Measurements from ENCODE around the gene GMFB. TPM values are rescaled to one million over a fixed set of nuclear protein-coding genes. Genes with fewer than 3 reads are reported as not detected.
"Not testable (repeated sequence)": the region's sequence is repeated elsewhere in the genome, so short reads cannot be mapped to it uniquely, and the experiment has no call there.

GMFB gene
- total and polyA plus RNA-seq, 2 experiments from 2014 or later: 56.5 to 88.3 TPM

DNA sequence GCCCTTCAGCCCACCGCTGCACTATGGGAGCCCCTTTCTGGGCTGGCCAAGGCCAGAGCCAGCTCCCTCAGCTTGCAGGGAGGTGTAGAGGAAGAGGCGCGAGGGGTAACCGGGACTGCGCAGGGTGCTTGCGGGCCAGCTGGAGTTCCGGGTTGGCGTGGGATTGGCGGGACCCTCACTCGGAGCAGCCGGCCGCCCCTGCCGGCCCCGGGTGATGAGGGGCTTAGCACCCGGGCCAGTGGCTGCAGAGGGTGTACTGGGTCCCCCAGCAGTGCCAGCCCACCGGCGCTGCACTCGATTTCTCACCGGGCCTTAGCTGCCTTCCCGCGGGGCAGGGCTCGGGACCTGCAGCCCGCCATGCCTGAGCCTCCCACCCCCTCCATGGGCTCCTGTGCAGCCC, 45.8 kb downstream of the GMFB start:
- not testable (repeated sequence) for H3K36me3 ChIP-seq (ENCODE audit: insufficient read depth); H3K9me2 ChIP-seq (ENCODE audit: insufficient read depth); H3K27ac Mint-ChIP-seq; ATAC-seq; H2AFZ ChIP-seq; H3K27me3 Mint-ChIP-seq (ENCODE audit: insufficient read depth, low read depth, poor library complexity); DNase-seq (ENCODE audit: low spot score); H3K9me3 Mint-ChIP-seq; H3K4me2 ChIP-seq; H3K4me3 Mint-ChIP-seq; H3K4me3 ChIP-seq; H4K20me1 ChIP-seq (replicated peaks; ENCODE audit: insufficient read depth); H3F3A ChIP-seq (replicated peaks; ENCODE audit: low read depth); H3K27me3 ChIP-seq (ENCODE audit: insufficient read depth); H3K27ac ChIP-seq (ENCODE audit: low read depth)
- Histone ChIP-seq H3K4me1 (ENCODE audit: insufficient read depth) (peaks cover 19% of the 10 kb centered on the region), H3K79me2 (replicated peaks; ENCODE audit: insufficient read depth) (peaks cover 27% of the 10 kb centered on the region)
- Mint-ChIP-seq H3K36me3 (ENCODE audit: low read depth) (peaks cover 15% of the 10 kb centered on the region; the same call in 2 of the 3 replicates), H3K4me1 (peaks cover 23% of the 10 kb centered on the region)

- peaks cover 8% of the 10 kb centered on the region for H3K27me3 Mint-ChIP-seq (ENCODE audit: insufficient read depth, low read depth, poor library complexity)
Measured at GRCh38 chr14:54440873-54441868, 47.6 kb downstream of the GMFB start, which contains the start of gene CNIH1. CNIH1 (minus strand) TSS chr14:54441374; CDS start chr14:54441327, 47 bp downstream.

GRCh38 chr14:54440476-54440872, 48.3 kb downstream of the GMFB start:
- Mint-ChIP-seq H3K4me1 (peaks cover 39% of the 10 kb centered on the region), H3K27me3 (ENCODE audit: insufficient read depth, low read depth, poor library complexity) (peaks cover 8% of the 10 kb centered on the region), H3K27ac (peak overlapping the region; percentile 95), H3K9me3 (no peaks in the 10 kb centered on the region), H3K4me3 (peak overlapping the region; percentile 94), H3K36me3 (ENCODE audit: low read depth) (peaks cover 20% of the 10 kb centered on the region; the same call in 2 of the 3 replicates)
- H3K4me2 ChIP-seq: peak overlapping the region; percentile 93
- no peak for ATAC-seq
- no peaks in the 10 kb centered on the region for H3K36me3 ChIP-seq (ENCODE audit: insufficient read depth)
- no peaks in the 10 kb centered on the region for H3K9me2 ChIP-seq (ENCODE audit: insufficient read depth)
- DNase-seq (ENCODE audit: low spot score): no peak
- H3K4me3 ChIP-seq: peak overlapping the region; percentile 92
- H3K27ac ChIP-seq (ENCODE audit: low read depth): peak overlapping the region; percentile 97
- no peaks in the 10 kb centered on the region for H3K27me3 ChIP-seq (ENCODE audit: insufficient read depth)
- H3K79me2 ChIP-seq (replicated peaks; ENCODE audit: insufficient read depth): peaks cover 52% of the 10 kb centered on the region
- H4K20me1 ChIP-seq (replicated peaks; ENCODE audit: insufficient read depth): peaks cover under 1% of the 10 kb centered on the region; the same call in 1 of the 2 replicates
- H2AFZ ChIP-seq: no peak overlapping the region
- 0 out of 2 replicates have a peak, but pooled peaks cover 4% of the 10 kb centered on the region for H3F3A ChIP-seq (replicated peaks; ENCODE audit: low read depth)
- H3K4me1 ChIP-seq (ENCODE audit: insufficient read depth): peaks cover 26% of the 10 kb centered on the region
- TF ChIP-seq REST (IDR thresholded peaks at IDR 0.05; ENCODE audit: unreplicated experiment) (no peak), ETS1 (IDR thresholded peaks at IDR 0.05) (no peak), STAT1 (IDR thresholded peaks at IDR 0.05; ENCODE audit: unreplicated experiment) (no peak)
- TF ChIP-seq, protein P1, sequence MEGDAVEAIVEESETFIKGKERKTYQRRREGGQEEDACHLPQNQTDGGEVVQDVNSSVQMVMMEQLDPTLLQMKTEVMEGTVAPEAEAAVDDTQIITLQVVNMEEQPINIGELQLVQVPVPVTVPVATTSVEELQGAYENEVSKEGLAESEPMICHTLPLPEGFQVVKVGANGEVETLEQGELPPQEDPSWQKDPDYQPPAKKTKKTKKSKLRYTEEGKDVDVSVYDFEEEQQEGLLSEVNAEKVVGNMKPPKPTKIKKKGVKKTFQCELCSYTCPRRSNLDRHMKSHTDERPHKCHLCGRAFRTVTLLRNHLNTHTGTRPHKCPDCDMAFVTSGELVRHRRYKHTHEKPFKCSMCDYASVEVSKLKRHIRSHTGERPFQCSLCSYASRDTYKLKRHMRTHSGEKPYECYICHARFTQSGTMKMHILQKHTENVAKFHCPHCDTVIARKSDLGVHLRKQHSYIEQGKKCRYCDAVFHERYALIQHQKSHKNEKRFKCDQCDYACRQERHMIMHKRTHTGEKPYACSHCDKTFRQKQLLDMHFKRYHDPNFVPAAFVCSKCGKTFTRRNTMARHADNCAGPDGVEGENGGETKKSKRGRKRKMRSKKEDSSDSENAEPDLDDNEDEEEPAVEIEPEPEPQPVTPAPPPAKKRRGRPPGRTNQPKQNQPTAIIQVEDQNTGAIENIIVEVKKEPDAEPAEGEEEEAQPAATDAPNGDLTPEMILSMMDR (conservative IDR thresholded peaks at IDR 0.05; ENCODE audit: low read depth in 2 of 2): no peak

More at GRCh38 chr14:54440873-54441868, 47.6 kb downstream of the GMFB start, which contains the start of gene CNIH1:
- H2AFZ ChIP-seq: peak within 1 kb of the TSS; percentile 54
- H3K4me3 Mint-ChIP-seq: peak within 1 kb of the TSS; percentile 94
- H3F3A ChIP-seq (replicated peaks; ENCODE audit: low read depth): 0 out of 2 replicates have a peak, but pooled peaks cover 4% of the 10 kb centered on the region
- no peaks in the 10 kb centered on the region for H4K20me1 ChIP-seq (replicated peaks; ENCODE audit: insufficient read depth)
- peak within 1 kb of the TSS; percentile 93 for H3K4me2 ChIP-seq
- H3K79me2 ChIP-seq (replicated peaks; ENCODE audit: insufficient read depth): peaks cover 45% of the 10 kb centered on the region
- H3K36me3 Mint-ChIP-seq (ENCODE audit: low read depth): peaks cover 15% of the 10 kb centered on the region; the same call in 2 of the 3 replicates
- H3K4me3 ChIP-seq: peak within 1 kb of the TSS; percentile 92
- H3K9me2 ChIP-seq (ENCODE audit: insufficient read depth): no peaks in the 10 kb centered on the region
- H3K9me3 Mint-ChIP-seq: no peaks in the 10 kb centered on the region
- DNase-seq (ENCODE audit: low spot score): peak; percentile 95
- no peaks in the 10 kb centered on the region for H3K36me3 ChIP-seq (ENCODE audit: insufficient read depth)
- peaks cover 33% of the 10 kb centered on the region for H3K4me1 Mint-ChIP-seq
- peak; percentile 92 for ATAC-seq
- H3K27ac ChIP-seq (ENCODE audit: low read depth): peak within 1 kb of the TSS; percentile 97
- TF ChIP-seq, protein P1 (conservative IDR thresholded peaks at IDR 0.05; ENCODE audit: low read depth in 2 of 2): peak; percentile 87 to 90
- TF ChIP-seq ZNF114 (CRISPR knock-in tag; IDR thresholded peaks at IDR 0.05): no peak
- no peak for TF ChIP-seq EZH2 (IDR thresholded peaks at IDR 0.05; ENCODE audit: low read depth, unreplicated experiment)
- peak; percentile 90 for TF ChIP-seq POLR2AphosphoS5 (IDR thresholded peaks at IDR 0.05; ENCODE audit: low read depth)
- TF ChIP-seq STAT1 (IDR thresholded peaks at IDR 0.05; ENCODE audit: unreplicated experiment): no peak
- peak within 1 kb of the TSS; percentile 95 for H3K27ac Mint-ChIP-seq
- H3K27me3 ChIP-seq (ENCODE audit: insufficient read depth): no peaks in the 10 kb centered on the region
- peaks cover 26% of the 10 kb centered on the region for H3K4me1 ChIP-seq (ENCODE audit: insufficient read depth)

All from GM23338 (cell line).